ENCODE measurements around the gene WHRN. TPM values are rescaled to one million over a fixed set of nuclear protein-coding genes. Genes with fewer than 3 reads are reported as not detected.

The WHRN gene
- total RNA-seq, 1 donor from 2014 or later, result 3.2 TPM

DNA sequence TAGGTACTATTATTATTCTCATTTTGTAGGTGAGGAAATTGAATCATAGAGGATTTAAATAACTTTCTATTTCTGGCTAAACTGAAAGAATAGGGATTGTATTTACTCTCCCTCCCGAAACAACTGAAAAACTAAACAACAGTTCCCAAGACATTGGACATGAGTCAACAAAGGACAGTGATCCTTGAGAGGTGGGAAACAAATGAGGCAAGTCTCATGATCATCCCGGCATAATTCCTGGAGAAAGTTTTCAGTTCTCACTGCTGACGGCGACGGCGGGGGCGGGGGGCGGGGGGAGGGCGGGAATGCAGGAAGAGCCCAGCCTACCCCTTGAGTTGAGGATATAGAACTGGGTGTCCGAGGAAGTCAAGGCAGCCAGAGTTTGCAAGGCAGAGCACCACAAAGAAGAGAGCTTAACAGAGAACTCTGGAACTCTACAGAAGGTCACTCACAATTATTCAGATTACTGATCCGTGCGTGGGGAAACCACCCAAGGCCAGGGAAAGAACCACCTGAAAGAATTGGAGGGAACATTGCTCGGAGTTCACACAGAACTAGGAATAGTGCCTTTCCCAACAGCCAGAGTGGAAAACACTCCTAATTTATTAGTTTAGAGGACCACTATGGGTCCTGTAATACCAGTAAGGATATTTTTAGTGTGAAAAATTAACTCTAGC lies 27.4 kb upstream of the WHRN start:
- no peak for DNase-seq
- no peaks in the 10 kb centered on the region for H3K9me3 Mint-ChIP-seq (ENCODE audit: unreplicated experiment)
- no peaks in the 10 kb centered on the region for H3K36me3 Mint-ChIP-seq (ENCODE audit: unreplicated experiment)
- no peak for TF ChIP-seq CTCF (IDR thresholded peaks at IDR 0.05; ENCODE audit: partially characterized antibody, unreplicated experiment)
- H3K27ac Mint-ChIP-seq (ENCODE audit: unreplicated experiment), result no peak overlapping the region
- H3K4me3 Mint-ChIP-seq (ENCODE audit: unreplicated experiment), result no peak overlapping the region
- no peaks in the 10 kb centered on the region for H3K4me1 Mint-ChIP-seq (ENCODE audit: low read depth, unreplicated experiment)
- H3K27me3 Mint-ChIP-seq (ENCODE audit: unreplicated experiment), result no peaks in the 10 kb centered on the region

DNA sequence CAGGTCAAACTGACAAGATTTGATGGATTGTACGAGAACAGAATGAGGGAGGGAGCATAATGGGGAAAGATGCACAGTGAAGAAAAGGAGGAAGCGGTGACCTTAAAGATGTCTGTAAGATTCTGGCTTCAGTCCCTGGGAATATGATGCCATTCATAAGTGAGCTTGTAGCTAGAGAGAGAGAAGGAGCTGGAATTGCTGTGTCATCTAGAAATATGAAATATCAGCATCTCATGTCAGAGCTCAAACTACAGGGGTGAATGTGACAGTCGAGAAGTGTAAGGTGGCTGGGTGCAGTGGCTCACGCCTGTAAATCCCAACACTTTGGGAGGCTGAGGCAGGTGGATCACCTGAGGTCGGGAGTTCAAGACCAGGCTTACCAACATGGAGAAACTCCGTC lies 24.0 kb upstream of the WHRN start:
- Mint-ChIP-seq H3K27ac (ENCODE audit: unreplicated experiment) (no peak overlapping the region), H3K9me3 (ENCODE audit: unreplicated experiment) (no peaks in the 10 kb centered on the region), H3K36me3 (ENCODE audit: unreplicated experiment) (no peaks in the 10 kb centered on the region), H3K4me3 (ENCODE audit: unreplicated experiment) (no peak overlapping the region), H3K4me1 (ENCODE audit: low read depth, unreplicated experiment) (no peaks in the 10 kb centered on the region), H3K27me3 (ENCODE audit: unreplicated experiment) (peaks cover 3% of the 10 kb centered on the region)
- no peak for DNase-seq
- no peak for TF ChIP-seq CTCF (IDR thresholded peaks at IDR 0.05; ENCODE audit: partially characterized antibody, unreplicated experiment)

DNA sequence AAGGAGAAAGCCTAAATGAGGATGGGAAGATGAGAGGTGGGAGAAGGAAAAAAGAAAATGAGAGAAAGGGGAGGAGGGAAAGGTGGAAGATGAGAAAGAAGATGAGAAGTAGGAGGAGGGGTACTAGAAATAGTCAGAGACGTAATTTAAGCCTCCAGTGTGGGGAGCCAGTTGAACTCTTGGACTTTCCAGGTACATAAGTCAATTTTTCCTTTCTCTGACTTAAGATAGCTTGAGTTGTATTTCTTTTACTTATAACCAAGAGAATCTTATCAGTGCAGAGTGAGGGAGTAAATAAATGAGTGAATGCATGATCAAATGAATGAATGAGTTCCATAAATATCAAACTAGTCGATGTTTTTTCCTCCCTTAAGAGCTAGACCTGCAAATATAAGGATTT lies 21.5 kb upstream of the WHRN start:
- no peaks in the 10 kb centered on the region for H3K4me1 Mint-ChIP-seq (ENCODE audit: low read depth, unreplicated experiment)
- TF ChIP-seq CTCF (IDR thresholded peaks at IDR 0.05; ENCODE audit: partially characterized antibody, unreplicated experiment), result no peak
- no peaks in the 10 kb centered on the region for H3K36me3 Mint-ChIP-seq (ENCODE audit: unreplicated experiment)
- DNase-seq, result no peak
- H3K27ac Mint-ChIP-seq (ENCODE audit: unreplicated experiment), result no peak overlapping the region
- peaks cover 3% of the 10 kb centered on the region for H3K27me3 Mint-ChIP-seq (ENCODE audit: unreplicated experiment)
- H3K4me3 Mint-ChIP-seq (ENCODE audit: unreplicated experiment), result no peak overlapping the region
- H3K9me3 Mint-ChIP-seq (ENCODE audit: unreplicated experiment), result no peaks in the 10 kb centered on the region

- Mint-ChIP-seq H3K4me1 (ENCODE audit: low read depth, unreplicated experiment) (no peaks in the 10 kb centered on the region), H3K36me3 (ENCODE audit: unreplicated experiment) (no peaks in the 10 kb centered on the region), H3K9me3 (ENCODE audit: unreplicated experiment) (no peaks in the 10 kb centered on the region), H3K4me3 (ENCODE audit: unreplicated experiment) (no peak overlapping the region), H3K27ac (ENCODE audit: unreplicated experiment) (no peak overlapping the region), H3K27me3 (ENCODE audit: unreplicated experiment) (peaks cover 3% of the 10 kb centered on the region)
- no peak for DNase-seq
- TF ChIP-seq CTCF (IDR thresholded peaks at IDR 0.05; ENCODE audit: partially characterized antibody, unreplicated experiment), result no peak
These were observed 20.2 kb upstream of the WHRN start for GRCh38 chr9:114525513-114525912.

GRCh38 chr9:114524247-114524681 lies 19.0 kb upstream of the WHRN start:
- Mint-ChIP-seq H3K27ac (ENCODE audit: unreplicated experiment) (no peak overlapping the region), H3K27me3 (ENCODE audit: unreplicated experiment) (peaks cover 3% of the 10 kb centered on the region), H3K9me3 (ENCODE audit: unreplicated experiment) (no peaks in the 10 kb centered on the region), H3K4me1 (ENCODE audit: low read depth, unreplicated experiment) (no peaks in the 10 kb centered on the region), H3K36me3 (ENCODE audit: unreplicated experiment) (no peaks in the 10 kb centered on the region), H3K4me3 (ENCODE audit: unreplicated experiment) (no peak overlapping the region)
- no peak for DNase-seq
- no peak for TF ChIP-seq CTCF (IDR thresholded peaks at IDR 0.05; ENCODE audit: partially characterized antibody, unreplicated experiment)
